AG04449 (cell line): Measurements from ENCODE around the gene PLXNA4.

Experiments used
- CTCF ChIA-PET: fragments of 350-600 bp; formaldehyde crosslinking; extraction: SDS; loops from one replicate; lab custom pipeline; 2021; ENCODE audit warnings: antibody characterized with exemption; lab: Yijun Ruan, JAX
- POLR2A ChIA-PET: fragments of 400-600, 350-600 bp; formaldehyde crosslinking; extraction: SDS; loops from one replicate; lab custom pipeline; 2020; ENCODE audit warnings: antibody characterized with exemption, inconsistent platforms; lab: Yijun Ruan, JAX
- DNase-seq: peaks from one replicate; pipeline ENCODE4 v3.0.0-alpha.2; 2010; ENCODE audit warnings: low read depth, low spot score
- H3K4me3 ChIP-seq: 2 replicates; pipeline ENCODE4 v1.5.1; 2011; ENCODE audit warnings: low read depth, mild to moderate bottlenecking, control low read depth, low read length
- TF ChIP-seq, protein P1 (sequence below): IDR thresholded peaks from one replicate; pipeline ENCODE4 v1.5.1; 2011; ENCODE audit warnings: mild to moderate bottlenecking, moderate library complexity, low read length, control low read depth, inconsistent platforms; ENCODE audit not compliant: insufficient read depth; ENCODE audit errors: missing control alignments

The PLXNA4 gene

DNA sequence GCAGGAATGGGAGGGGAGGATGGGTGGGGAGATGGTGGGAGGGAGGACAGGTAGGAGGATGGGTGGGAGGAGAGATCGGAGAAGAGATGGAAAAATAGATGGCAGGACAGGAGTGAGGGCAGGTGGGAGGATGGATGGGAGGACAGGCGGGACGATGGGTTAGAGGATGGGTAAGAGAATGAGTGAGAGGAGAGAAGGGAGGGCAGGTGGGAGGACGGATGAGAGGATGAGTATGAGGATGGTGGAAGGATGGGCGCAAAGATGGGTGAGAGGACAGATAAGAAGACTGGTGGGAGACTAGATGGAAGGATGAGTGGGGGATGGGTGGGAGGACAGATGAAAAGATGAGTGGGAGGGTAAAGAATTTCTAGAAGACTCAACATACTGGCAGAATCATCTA is 438.6 kb downstream of the PLXNA4 start:
- TF ChIP-seq, protein P1, sequence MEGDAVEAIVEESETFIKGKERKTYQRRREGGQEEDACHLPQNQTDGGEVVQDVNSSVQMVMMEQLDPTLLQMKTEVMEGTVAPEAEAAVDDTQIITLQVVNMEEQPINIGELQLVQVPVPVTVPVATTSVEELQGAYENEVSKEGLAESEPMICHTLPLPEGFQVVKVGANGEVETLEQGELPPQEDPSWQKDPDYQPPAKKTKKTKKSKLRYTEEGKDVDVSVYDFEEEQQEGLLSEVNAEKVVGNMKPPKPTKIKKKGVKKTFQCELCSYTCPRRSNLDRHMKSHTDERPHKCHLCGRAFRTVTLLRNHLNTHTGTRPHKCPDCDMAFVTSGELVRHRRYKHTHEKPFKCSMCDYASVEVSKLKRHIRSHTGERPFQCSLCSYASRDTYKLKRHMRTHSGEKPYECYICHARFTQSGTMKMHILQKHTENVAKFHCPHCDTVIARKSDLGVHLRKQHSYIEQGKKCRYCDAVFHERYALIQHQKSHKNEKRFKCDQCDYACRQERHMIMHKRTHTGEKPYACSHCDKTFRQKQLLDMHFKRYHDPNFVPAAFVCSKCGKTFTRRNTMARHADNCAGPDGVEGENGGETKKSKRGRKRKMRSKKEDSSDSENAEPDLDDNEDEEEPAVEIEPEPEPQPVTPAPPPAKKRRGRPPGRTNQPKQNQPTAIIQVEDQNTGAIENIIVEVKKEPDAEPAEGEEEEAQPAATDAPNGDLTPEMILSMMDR: no peak
- no peak overlapping the region for H3K4me3 ChIP-seq
- DNase-seq: no peak
- ChIA-PET POLR2A (no interaction called here), CTCF (no interaction called here)

DNA sequence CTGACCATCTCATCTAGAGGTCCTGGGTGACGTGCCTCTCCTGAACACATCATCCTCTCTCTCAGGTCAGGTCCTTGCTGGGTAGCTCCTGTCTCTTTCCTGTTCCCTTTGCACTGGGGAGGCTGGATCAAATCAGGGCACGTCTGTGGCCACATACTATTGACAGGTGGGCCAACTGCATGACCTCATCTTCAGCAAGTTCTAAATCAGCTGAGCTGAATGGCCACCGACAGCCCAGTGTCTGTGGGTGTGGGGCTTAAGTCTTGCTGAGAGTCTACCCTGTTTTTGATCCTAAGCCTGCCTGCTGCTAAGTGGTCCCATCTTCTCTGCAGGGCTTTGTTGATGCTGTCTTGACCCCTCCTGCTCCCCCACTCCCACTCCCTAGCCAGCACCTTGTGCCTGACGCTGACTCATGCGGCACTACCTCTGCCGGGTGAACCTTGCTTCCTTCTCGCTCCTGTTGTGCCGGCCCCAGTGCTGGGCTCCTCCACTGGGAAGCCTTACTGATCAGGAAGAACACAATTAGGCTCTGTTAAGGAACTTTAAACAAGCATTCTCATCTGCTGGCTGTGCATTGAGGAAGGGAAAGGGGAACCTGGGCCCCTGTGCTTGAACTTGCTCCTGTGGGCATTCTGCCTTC is 440.4 kb downstream of the PLXNA4 start:
- H3K4me3 ChIP-seq: no peak overlapping the region
- POLR2A ChIA-PET: no interaction called here
- TF ChIP-seq, protein P1: no peak
- CTCF ChIA-PET: no interaction called here
- DNase-seq: no peak

DNA sequence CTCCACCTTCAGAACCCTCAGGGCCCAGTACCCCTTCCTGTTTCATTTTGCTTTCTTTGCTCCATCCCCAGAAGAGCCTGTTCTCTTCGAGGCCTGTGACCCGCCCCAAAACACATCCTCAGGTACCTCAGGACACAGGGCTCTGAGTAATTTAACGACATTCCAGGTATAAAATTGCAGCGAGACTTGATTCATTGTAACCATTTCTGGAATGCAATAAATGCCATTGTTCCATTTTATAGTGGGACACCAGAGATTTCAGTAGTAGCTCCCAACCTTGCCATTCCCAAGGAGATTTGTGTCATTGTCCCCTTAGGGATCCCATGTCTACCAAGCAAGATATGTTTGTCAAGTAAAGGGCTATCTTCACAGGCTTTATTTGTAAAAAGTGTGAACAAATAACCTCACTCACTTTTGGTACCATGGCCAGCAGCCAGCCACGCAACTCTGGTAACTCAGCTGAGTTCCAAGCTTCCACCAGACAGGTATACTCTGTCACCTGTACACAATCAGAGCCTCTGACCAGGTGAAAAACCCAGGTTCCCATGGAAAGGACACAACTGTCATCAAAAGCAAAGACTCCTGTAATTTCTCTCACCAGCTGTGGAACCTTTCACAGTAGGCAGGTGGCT is 441.3 kb downstream of the PLXNA4 start:
- DNase-seq: no peak
- no peak overlapping the region for H3K4me3 ChIP-seq
- TF ChIP-seq, protein P1: no peak
- POLR2A ChIA-PET: no interaction called here
- CTCF ChIA-PET: no interaction called here

DNA sequence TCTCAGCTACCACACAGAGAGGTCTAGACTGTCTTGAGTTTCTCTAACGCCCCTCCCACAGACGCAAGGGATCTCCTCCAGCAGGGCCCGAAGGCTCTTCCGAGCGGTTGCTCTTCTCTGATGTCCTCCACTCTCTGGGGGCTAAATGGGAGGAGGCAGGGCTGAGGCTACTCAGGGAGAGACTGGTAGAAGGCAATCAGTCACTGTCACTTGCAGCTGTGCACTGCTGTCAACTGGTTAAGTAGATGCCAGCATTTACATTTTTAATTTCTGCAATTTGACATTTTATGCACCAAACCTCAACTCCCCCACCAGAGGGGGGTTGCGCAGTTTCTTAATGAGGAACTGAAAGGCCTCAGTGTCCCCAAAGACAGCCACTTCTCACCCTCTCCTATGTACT is 442.8 kb downstream of the PLXNA4 start:
- ChIA-PET POLR2A (no interaction called here), CTCF (no interaction called here)
- TF ChIP-seq, protein P1: no peak
- H3K4me3 ChIP-seq: no peak overlapping the region
- DNase-seq: no peak

DNA sequence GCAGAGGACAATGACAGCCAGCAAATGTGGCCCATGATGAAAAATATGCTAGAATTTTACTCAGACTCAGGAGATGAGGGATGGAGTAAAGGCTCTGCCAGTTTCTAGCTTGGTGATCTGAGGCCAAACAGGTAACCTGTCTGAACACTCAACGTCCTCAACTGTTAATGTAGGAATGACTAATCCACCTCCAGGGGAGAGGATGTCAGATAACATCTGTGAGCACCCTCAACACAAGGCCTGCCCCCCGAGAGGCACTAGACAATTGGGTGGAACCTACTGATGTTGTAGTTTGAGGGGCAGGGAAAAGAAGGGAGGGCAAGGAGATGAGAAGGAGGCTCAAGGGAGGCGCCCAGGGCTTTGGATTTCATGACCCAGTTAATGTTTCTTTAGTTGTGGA is 445.1 kb downstream of the PLXNA4 start:
- DNase-seq: no peak

DNA sequence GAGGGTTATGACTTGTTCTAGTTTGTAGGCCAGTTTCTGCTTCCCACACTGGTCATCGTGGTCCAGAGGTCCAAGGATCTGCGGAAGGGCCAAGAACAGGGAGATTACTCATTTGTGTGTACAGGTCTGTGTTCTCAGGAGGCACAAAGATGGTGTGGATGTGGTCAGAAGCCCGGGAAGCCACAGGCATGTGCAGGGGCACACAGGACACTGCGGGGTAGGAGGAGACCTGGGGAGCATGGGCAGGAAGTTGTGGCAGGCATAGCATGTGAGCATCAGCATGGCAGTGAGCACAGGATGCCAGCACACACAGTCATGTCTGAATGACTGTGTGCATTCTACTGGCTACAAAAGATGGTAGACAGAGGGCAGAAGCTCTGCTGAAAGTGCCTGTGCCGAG is 445.8 kb downstream of the PLXNA4 start:
- TF ChIP-seq, protein P1: no peak
- ChIA-PET CTCF (interaction anchor here (1.1 to 1.8 kb wide), 2 partner anchors 9 to 17 kb away, joined by 4 read pairs; no protein-coding TSS in a partner anchor), POLR2A (no interaction called here)
- H3K4me3 ChIP-seq: no peak overlapping the region
- no peak for DNase-seq

More for the DNA sequence above, 445.1 kb downstream of the PLXNA4 start:
- no peak overlapping the region for H3K4me3 ChIP-seq
- POLR2A ChIA-PET: no interaction called here
- TF ChIP-seq, protein P1: no peak
- CTCF ChIA-PET: interaction anchor here (1.8 kb wide), 1 partner anchor 8 kb away, joined by 4 read pairs; no protein-coding TSS in a partner anchor
